ENCODE measurements around the gene PTCRA. TPM values are rescaled to one million over a fixed set of nuclear protein-coding genes. Genes with fewer than 3 reads are reported as not detected.
"Not testable (repeated sequence)": the region's sequence is repeated elsewhere in the genome, so short reads cannot be mapped to it uniquely, and the experiment has no call there.

Gene PTCRA
- total RNA-seq, 1 donor = not detected

GRCh38 chr6:42885702-42886101 is 30.2 kb upstream of the PTCRA start:
- Histone ChIP-seq H2AFZ (ENCODE audit: low read length) (no peak overlapping the region), H3K4me2 (ENCODE audit: insufficient read depth, low read length) (no peak overlapping the region), H3K9me3 (ENCODE audit: low read depth, low read length) (no peaks in the 10 kb centered on the region), H3K4me1 (ENCODE audit: insufficient read depth, low read length) (peaks cover 17% of the 10 kb centered on the region), H3K36me3 (ENCODE audit: insufficient read depth, low read length) (peaks cover 54% of the 10 kb centered on the region), H3K27me3 (ENCODE audit: insufficient read depth, low read length) (no peaks in the 10 kb centered on the region), H3K27ac (ENCODE audit: low read depth, low read length) (no peak overlapping the region), H4K20me1 (ENCODE audit: insufficient read depth, low read length) (peaks cover 7% of the 10 kb centered on the region), H3K79me2 (ENCODE audit: insufficient read depth, low read length) (peaks cover 49% of the 10 kb centered on the region), H3K4me3 (ENCODE audit: insufficient read depth, low read length) (no peak overlapping the region)
- DNase-seq (ENCODE audit: insufficient read length, low spot score, missing footprints) = no peak
- no peak for TF ChIP-seq CTCF (IDR thresholded peaks at IDR 0.05; ENCODE audit: extremely low read depth, low read depth, low read length)

GRCh38 chr6:42888201-42888600 is 27.7 kb upstream of the PTCRA start:
- DNase-seq (ENCODE audit: insufficient read length, low spot score, missing footprints); H3K27ac ChIP-seq (ENCODE audit: low read depth, low read length); H4K20me1 ChIP-seq (ENCODE audit: insufficient read depth, low read length); H3K4me1 ChIP-seq (ENCODE audit: insufficient read depth, low read length); H3K4me3 ChIP-seq (ENCODE audit: insufficient read depth, low read length); H3K4me2 ChIP-seq (ENCODE audit: insufficient read depth, low read length); H3K27me3 ChIP-seq (ENCODE audit: insufficient read depth, low read length); H2AFZ ChIP-seq (ENCODE audit: low read length); H3K9me3 ChIP-seq (ENCODE audit: low read depth, low read length): not testable (repeated sequence)
- H3K36me3 ChIP-seq (ENCODE audit: insufficient read depth, low read length) = peaks cover 41% of the 10 kb centered on the region
- H3K79me2 ChIP-seq (ENCODE audit: insufficient read depth, low read length) = peaks cover 24% of the 10 kb centered on the region

- H3K4me1 ChIP-seq (ENCODE audit: insufficient read depth, low read length) = peaks cover 9% of the 10 kb centered on the region
- peaks cover 25% of the 10 kb centered on the region for H3K36me3 ChIP-seq (ENCODE audit: insufficient read depth, low read length)
- H3K27ac ChIP-seq (ENCODE audit: low read depth, low read length) = peak overlapping the region; percentile 93
- no peak overlapping the region for H2AFZ ChIP-seq (ENCODE audit: low read length)
- H3K27me3 ChIP-seq (ENCODE audit: insufficient read depth, low read length) = no peaks in the 10 kb centered on the region
- no peak for TF ChIP-seq CTCF (IDR thresholded peaks at IDR 0.05; ENCODE audit: extremely low read depth, low read depth, low read length)
- H4K20me1 ChIP-seq (ENCODE audit: insufficient read depth, low read length) = no peaks in the 10 kb centered on the region
- peaks cover 7% of the 10 kb centered on the region for H3K79me2 ChIP-seq (ENCODE audit: insufficient read depth, low read length)
- DNase-seq (ENCODE audit: insufficient read length, low spot score, missing footprints) = no peak
- H3K4me3 ChIP-seq (ENCODE audit: insufficient read depth, low read length) = peak overlapping the region; percentile 88
- peak overlapping the region; percentile 91 for H3K4me2 ChIP-seq (ENCODE audit: insufficient read depth, low read length)
- H3K9me3 ChIP-seq (ENCODE audit: low read depth, low read length) = no peaks in the 10 kb centered on the region
Observed at GRCh38 chr6:42889815-42890214, 26.0 kb upstream of the PTCRA start.

GRCh38 chr6:42890311-42891198 is 25.3 kb upstream of the PTCRA start:
- Histone ChIP-seq H3K27me3 (ENCODE audit: insufficient read depth, low read length) (no peaks in the 10 kb centered on the region), H3K27ac (ENCODE audit: low read depth, low read length) (peak overlapping the region; percentile 93), H4K20me1 (ENCODE audit: insufficient read depth, low read length) (no peaks in the 10 kb centered on the region), H3K4me2 (ENCODE audit: insufficient read depth, low read length) (peak overlapping the region; percentile 91), H3K36me3 (ENCODE audit: insufficient read depth, low read length) (peaks cover 18% of the 10 kb centered on the region), H3K4me1 (ENCODE audit: insufficient read depth, low read length) (peaks cover 9% of the 10 kb centered on the region), H3K79me2 (ENCODE audit: insufficient read depth, low read length) (peaks cover 6% of the 10 kb centered on the region), H2AFZ (ENCODE audit: low read length) (peak overlapping the region; percentile 86), H3K4me3 (ENCODE audit: insufficient read depth, low read length) (peak overlapping the region; percentile 88), H3K9me3 (ENCODE audit: low read depth, low read length) (no peaks in the 10 kb centered on the region)
- TF ChIP-seq CTCF (IDR thresholded peaks at IDR 0.05; ENCODE audit: extremely low read depth, low read depth, low read length) = no peak
- peak; percentile 94 for DNase-seq (ENCODE audit: insufficient read length, low spot score, missing footprints)

All from osteoblast (primary cell).